GM12878 (cell line): Measurements from ENCODE around the gene CENPW. TPM values are rescaled to one million over a fixed set of nuclear protein-coding genes. Genes with fewer than 3 reads are reported as not detected.

Experiments used
- STAT1 ChIP-seq: fragments of 450-650 bp; conservative IDR thresholded peaks from 2 replicates; pipeline ENCODE4 v1.6.1; 2014; ENCODE audit warnings: antibody characterized with exemption, mild to moderate bottlenecking
- polyA plus RNA-seq, 11 experiments: library from polyadenylated mRNA; depleted of rRNA in 4 of 11; unstranded in 6 of 11; stranded (reverse) in 5 of 11; fragments of >200 nt; fragmentation: Nextera tagmentation in 4 of 11; fragmentation: Illumina TruSeq in 1 of 11; extraction: Ambion mirVana in 4 of 11; extraction: Trizol in 1 of 11; gene quantifications; 1 replicate in 1 of 11; 2 replicates in 10 of 11; pipeline versions ENCODE4 v1.2.1 to v1.2.3, GENCODE V29; 2011 to 2016; ENCODE audit warnings: inconsistent platforms in 2 of 11, missing spikeins in 2 of 11, low read depth in 1 of 11
- total RNA-seq, 4 experiments: library from RNA; depleted of rRNA in 3 of 4; stranded (reverse); fragments of >200 nt in 3 of 4; fragmentation: Illumina TruSeq in 1 of 4; extraction: Trizol in 1 of 4; gene quantifications; 2 replicates each; pipeline versions ENCODE4 v1.2.1 to v1.2.3, GENCODE V29; 2013 to 2021
- TF ChIP-seq, protein P1 (sequence below): fragments of 450-650 bp; IDR thresholded peaks from 2 replicates; pipeline ENCODE4 v1.6.1; 2018; ENCODE audit warnings: mild to moderate bottlenecking, low read depth, moderate library complexity; ENCODE audit not compliant: partially characterized antibody
- TF ChIP-seq, protein P2 (sequence below): IDR thresholded peaks from 2 replicates; pipeline ENCODE4 v1.6.1; 2011; ENCODE audit warnings: low read depth, mild to moderate bottlenecking, low read length, moderate library complexity, borderline replicate concordance; ENCODE audit errors: extremely low read depth
- TF ChIP-seq, protein P3 (sequence below): IDR thresholded peaks from 2 replicates; pipeline ENCODE4 v1.6.1; 2012; ENCODE audit warnings: improper control_type of control experiment, low read depth, low read length; ENCODE audit not compliant: insufficient replicate concordance

CENPW gene
- total and polyA plus RNA-seq, 10 of the 15 experiments (the other 5 are each of a cell fraction or from before 2014, with no cell fraction given), result 27.2 to 283 (median 66.8) TPM

DNA sequence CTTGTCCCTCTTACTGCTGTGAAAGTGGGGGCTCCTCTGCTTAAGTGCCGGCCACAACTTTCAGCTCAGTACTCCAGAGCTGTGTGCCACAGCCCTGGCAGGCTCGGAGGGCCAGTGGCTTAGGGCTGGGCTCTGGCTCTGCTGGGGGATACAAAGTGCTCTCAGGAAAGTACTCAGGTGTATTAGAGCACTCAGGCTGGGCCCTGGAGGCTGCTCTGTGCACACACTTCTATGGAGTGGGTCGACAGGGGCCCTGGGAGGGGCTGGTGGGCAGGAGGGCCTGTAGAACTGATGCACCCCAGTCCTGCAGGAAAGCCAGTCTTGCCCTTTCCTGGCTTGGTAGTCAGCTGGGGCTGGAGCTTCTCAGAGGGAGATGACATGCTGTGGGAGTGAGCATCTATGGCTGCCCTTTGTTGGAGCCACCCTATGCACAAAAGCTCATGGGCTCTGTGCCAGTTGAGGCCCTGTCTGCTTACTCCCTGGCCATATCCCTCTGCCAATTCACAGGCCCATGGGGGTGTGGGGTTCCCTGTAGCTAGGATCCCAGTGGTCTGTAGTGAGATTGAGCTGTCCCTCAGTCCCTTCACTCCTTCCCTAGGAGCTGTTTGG is 22.0 kb downstream of the CENPW start (continued):
- TF ChIP-seq STAT1, result no peak
- TF ChIP-seq, protein P1, sequence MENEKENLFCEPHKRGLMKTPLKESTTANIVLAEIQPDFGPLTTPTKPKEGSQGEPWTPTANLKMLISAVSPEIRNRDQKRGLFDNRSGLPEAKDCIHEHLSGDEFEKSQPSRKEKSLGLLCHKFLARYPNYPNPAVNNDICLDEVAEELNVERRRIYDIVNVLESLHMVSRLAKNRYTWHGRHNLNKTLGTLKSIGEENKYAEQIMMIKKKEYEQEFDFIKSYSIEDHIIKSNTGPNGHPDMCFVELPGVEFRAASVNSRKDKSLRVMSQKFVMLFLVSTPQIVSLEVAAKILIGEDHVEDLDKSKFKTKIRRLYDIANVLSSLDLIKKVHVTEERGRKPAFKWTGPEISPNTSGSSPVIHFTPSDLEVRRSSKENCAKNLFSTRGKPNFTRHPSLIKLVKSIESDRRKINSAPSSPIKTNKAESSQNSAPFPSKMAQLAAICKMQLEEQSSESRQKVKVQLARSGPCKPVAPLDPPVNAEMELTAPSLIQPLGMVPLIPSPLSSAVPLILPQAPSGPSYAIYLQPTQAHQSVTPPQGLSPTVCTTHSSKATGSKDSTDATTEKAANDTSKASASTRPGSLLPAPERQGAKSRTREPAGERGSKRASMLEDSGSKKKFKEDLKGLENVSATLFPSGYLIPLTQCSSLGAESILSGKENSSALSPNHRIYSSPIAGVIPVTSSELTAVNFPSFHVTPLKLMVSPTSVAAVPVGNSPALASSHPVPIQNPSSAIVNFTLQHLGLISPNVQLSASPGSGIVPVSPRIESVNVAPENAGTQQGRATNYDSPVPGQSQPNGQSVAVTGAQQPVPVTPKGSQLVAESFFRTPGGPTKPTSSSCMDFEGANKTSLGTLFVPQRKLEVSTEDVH, result no peak
- TF ChIP-seq, protein P2, sequence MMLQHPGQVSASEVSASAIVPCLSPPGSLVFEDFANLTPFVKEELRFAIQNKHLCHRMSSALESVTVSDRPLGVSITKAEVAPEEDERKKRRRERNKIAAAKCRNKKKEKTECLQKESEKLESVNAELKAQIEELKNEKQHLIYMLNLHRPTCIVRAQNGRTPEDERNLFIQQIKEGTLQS, result no peak
- TF ChIP-seq, protein P3, sequence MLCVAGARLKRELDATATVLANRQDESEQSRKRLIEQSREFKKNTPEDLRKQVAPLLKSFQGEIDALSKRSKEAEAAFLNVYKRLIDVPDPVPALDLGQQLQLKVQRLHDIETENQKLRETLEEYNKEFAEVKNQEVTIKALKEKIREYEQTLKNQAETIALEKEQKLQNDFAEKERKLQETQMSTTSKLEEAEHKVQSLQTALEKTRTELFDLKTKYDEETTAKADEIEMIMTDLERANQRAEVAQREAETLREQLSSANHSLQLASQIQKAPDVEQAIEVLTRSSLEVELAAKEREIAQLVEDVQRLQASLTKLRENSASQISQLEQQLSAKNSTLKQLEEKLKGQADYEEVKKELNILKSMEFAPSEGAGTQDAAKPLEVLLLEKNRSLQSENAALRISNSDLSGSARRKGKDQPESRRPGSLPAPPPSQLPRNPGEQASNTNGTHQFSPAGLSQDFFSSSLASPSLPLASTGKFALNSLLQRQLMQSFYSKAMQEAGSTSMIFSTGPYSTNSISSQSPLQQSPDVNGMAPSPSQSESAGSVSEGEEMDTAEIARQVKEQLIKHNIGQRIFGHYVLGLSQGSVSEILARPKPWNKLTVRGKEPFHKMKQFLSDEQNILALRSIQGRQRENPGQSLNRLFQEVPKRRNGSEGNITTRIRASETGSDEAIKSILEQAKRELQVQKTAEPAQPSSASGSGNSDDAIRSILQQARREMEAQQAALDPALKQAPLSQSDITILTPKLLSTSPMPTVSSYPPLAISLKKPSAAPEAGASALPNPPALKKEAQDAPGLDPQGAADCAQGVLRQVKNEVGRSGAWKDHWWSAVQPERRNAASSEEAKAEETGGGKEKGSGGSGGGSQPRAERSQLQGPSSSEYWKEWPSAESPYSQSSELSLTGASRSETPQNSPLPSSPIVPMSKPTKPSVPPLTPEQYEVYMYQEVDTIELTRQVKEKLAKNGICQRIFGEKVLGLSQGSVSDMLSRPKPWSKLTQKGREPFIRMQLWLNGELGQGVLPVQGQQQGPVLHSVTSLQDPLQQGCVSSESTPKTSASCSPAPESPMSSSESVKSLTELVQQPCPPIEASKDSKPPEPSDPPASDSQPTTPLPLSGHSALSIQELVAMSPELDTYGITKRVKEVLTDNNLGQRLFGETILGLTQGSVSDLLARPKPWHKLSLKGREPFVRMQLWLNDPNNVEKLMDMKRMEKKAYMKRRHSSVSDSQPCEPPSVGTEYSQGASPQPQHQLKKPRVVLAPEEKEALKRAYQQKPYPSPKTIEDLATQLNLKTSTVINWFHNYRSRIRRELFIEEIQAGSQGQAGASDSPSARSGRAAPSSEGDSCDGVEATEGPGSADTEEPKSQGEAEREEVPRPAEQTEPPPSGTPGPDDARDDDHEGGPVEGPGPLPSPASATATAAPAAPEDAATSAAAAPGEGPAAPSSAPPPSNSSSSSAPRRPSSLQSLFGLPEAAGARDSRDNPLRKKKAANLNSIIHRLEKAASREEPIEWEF, result no peak
